Left renal cortex interstitium (tissue), 4 donors: ENCODE results near the gene GFOD2. TPM values are rescaled to one million over a fixed set of nuclear protein-coding genes. Genes with fewer than 3 reads are reported as not detected.
A peak's percentile ranks its signal among the peaks of the same experiment; 100 is the strongest.

Experiments
- DNase-seq, 4 donors: peaks; one replicate each; pipeline ENCODE4 v3.0.0-alpha.2; 2013; ENCODE audit warnings: low read depth in 4 of 4, low spot score in 2 of 4, missing footprints in 1 of 4
- polyA plus RNA-seq, 4 donors: library from polyadenylated mRNA; unstranded; fragments of 120-200 nt; gene quantifications; one replicate each; pipeline ENCODE4 v1.2.1, GENCODE V29; 2013; ENCODE audit not compliant: insufficient read length in 4 of 4

The GFOD2 gene
- polyA plus RNA-seq, 4 donors, result 18.7 to 25.6 (median 23.7) TPM

GRCh38 chr16:67733734-67734470 lies 14.8 kb upstream of the GFOD2 start:
- DNase-seq, result no peak

- DNase-seq, result no peak
Measured at GRCh38 chr16:67731753-67732095, 12.6 kb upstream of the GFOD2 start.

GRCh38 chr16:67731071-67731752 lies 12.1 kb upstream of the GFOD2 start:
- no peak for DNase-seq

DNA sequence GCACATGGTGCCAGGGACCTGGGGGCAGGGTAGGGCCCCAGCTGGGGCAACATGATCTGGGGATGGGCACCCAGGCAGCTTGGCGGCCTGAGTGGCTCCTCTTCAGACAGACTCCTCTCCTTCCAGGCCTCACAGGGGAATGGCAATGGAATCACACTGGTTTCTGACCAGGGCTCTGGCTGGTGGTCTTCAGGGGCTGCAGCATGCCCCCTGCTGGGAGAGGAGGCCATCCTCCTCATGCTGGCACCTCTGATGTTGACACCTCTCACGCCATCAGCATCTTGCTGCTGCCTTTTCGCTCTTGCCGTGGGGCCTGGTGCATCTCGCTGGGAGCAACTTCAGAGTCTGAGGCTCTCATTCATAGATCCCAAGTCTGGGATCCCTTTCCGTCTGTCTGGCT lies 11.2 kb upstream of the GFOD2 start:
- DNase-seq, result no peak

DNA sequence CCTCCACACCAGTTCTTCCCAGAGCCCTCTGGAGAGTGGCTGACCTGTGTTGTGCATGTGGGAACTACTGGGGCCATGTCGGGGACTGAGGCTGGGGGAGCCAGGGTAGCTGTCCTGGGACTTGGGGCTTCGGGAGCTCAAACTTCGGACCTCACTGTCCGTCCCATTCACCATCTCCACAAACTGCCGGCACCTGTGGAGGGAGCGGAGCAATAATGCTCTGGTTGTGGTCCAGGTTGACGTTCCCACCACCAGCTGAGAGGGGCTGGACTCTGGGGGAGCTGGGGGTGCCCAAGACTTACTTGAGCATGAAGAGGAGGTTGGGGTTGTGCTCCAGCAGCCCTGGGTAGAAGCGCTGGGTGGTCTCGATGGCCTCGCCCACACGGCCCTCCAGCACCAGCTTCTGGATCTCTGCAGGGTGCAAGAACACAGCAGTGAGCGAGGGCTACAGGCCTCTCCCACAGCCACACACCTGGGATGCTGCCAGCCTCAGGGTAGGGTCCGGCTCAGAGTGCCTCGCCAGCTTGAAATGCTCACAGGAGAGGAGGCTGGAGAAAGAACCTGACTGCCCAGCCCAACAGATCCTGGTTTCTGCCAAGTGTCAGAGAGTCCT lies 10.6 kb upstream of the GFOD2 start:
- no peak for DNase-seq

- no peak for DNase-seq
Measured at GRCh38 chr16:67727521-67728485, 8.7 kb upstream of the GFOD2 start.

GRCh38 chr16:67726106-67727034 lies 7.3 kb upstream of the GFOD2 start:
- DNase-seq, result no peak

- DNase-seq, result no peak
Measured at GRCh38 chr16:67723911-67724305, 4.8 kb upstream of the GFOD2 start.

DNA sequence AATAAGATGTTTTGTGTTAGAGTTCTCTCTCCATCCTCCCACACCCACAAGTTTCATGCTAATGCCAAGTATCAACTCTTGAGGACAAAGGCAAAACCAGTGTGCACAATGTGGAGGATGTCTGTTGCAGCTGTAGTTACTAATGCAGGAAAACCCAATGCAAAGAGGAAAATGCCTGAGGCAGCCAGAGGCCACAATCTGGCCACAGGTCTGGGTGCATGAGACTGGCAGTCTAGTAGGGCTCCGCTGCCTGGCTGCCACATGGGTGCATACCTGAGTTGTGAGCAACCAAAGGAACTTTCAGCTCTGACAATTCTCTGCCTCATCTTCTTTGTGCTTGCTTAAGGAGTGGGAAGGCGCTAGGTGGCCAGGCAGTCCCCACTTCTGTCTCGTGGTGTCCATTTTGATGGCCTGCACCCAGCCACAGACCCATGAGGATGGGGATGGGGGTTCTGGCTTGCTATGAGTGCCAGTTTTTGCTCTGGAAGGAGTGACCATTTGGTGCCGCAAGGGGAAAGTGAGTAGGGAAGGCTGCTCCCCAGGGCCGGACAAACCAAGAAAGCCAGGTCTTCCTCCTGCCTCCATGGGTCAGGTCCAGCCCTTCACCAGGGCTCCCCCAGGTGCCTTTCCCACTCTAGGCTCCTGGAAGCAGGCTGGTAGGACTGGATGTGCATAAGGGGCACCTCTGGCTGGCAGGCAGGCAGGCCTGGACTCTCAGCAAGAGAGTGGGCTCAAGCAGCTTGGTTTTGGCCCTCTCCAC lies 4.2 kb upstream of the GFOD2 start:
- DNase-seq, result no peak

DNA sequence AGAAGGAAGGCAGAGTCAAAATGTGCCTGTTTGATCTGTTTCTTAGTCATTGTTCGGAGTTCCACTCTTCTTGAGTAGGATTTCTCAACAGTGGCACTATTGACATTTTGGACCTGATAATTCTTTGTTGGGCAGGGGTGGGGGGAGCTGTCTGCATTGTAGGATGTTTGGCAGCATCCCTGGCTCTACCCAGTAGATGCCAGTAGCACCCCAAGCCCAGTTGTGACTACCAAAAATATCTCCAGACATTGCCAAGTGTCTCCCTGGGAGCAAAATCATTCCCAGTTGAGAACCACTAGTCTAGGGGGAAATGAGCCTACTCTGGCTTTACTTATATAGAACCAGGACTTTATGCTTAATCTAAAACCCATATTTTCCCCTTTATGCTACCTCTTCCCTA lies 1.1 kb upstream of the GFOD2 start:
- no peak for DNase-seq

DNA sequence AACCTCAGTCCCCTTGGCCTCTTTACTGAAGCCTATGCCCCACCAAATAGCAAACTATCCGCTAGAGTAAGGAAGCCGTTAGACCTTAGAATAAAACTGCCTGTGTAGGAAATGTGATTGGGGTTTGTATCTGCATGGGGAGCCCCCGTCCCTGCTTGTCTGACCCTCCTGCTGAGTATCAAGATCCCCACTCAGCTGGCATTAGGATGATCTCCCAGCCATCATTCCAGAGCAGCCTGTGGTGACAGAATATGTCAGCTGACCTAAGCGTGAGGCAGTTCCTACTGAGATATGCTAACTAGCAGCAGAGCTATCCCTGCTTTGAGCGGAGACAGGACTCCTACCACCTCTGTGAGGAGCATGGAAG lies 645 bp upstream of the GFOD2 start:
- peak in 1 of 4 donors; percentile 11 for DNase-seq

GRCh38 chr16:67718668-67719047 lies 458 bp downstream of the GFOD2 start:
- DNase-seq, result peak in 1 of 4 donors; percentile 7

- no peak for DNase-seq
Measured at GRCh38 chr16:67716097-67716496, 3.0 kb downstream of the GFOD2 start.

- no peak for DNase-seq
Measured at GRCh38 chr16:67714522-67714921, 4.6 kb downstream of the GFOD2 start.

GRCh38 chr16:67713647-67714273 lies 5.4 kb downstream of the GFOD2 start:
- DNase-seq, result no peak

DNA sequence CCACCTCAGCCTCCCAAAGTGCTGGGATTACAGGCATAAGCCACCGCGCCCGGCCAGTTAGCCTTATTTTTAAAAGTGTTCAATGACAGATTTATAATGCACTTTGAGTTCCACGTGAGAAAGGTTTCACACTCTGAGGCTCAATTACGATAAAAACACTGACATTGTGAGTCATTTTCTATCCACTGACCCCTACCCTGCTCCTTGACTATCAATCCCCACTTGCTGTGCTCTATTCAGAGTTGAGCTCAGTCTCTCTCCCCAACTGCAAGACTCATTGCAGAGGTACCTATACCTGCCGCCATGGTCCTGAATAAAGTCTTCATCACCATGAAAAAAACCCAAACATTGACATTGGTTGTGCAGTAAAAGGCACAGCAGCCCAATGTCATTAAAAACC lies 8.5 kb downstream of the GFOD2 start:
- DNase-seq, result no peak

DNA sequence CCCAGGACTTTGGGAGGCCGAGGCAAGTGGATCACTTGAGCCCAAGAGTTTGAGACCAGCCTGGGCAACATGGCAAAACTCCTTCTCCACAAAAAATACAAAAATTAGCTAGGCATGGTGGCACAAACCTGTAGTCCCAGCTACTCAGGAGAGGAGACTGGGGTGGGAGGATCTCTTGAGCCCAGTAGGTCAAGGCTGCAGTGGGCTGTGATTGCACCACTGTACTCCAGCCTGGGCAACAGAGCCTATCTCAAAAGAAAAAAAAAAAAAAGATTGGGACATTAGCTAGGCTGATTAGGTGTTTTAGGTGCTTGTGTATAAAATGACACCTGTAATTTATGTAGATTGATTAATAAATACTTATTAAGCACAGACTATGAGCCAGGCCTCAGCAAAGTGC lies 10.1 kb downstream of the GFOD2 start:
- no peak for DNase-seq

- DNase-seq, result no peak
Measured at GRCh38 chr16:67708368-67708771, 10.7 kb downstream of the GFOD2 start.

- DNase-seq, result no peak
Measured at GRCh38 chr16:67707790-67708189, 11.3 kb downstream of the GFOD2 start.
